Activated CD4-positive, alpha-beta memory T cell treated with anti-CD3 and anti-CD28 coated beads for 36 hours (primary cell): Measurements from ENCODE around the gene SGMS1. TPM values are rescaled to one million over a fixed set of nuclear protein-coding genes. Genes with fewer than 3 reads are reported as not detected.
A peak's percentile ranks its signal among the peaks of the same experiment; 100 is the strongest.

Experiments used
- CTCF ChIA-PET: fragments of 350-600 bp; sonication (Branson Sonifier 250); formaldehyde crosslinking; loops from one replicate; lab custom pipeline; 2021; ENCODE audit warnings: antibody characterized with exemption, inconsistent platforms; lab: Charles Lee
- POLR2A ChIA-PET: fragments of 350-600 bp; sonication (Branson Sonifier 250); formaldehyde crosslinking; loops from one replicate; lab custom pipeline; 2021; ENCODE audit warnings: antibody characterized with exemption; lab: Charles Lee
- DNase-seq: peaks from one replicate; pipeline ENCODE4 v3.0.0-alpha.2; 2020
- H3K27ac Mint-ChIP-seq: one replicate; pipeline ENCODE4 v1.8.0; 2021; ENCODE audit warnings: mixed read lengths
- H3K27me3 Mint-ChIP-seq: one replicate; pipeline ENCODE4 v1.8.0; 2021; ENCODE audit warnings: mixed read lengths
- H3K36me3 Mint-ChIP-seq: one replicate; pipeline ENCODE4 v1.8.0; 2021; ENCODE audit warnings: mixed read lengths
- H3K4me1 Mint-ChIP-seq: one replicate; pipeline ENCODE4 v1.8.0; 2021; ENCODE audit warnings: low read depth, mixed read lengths
- H3K4me3 Mint-ChIP-seq: one replicate; pipeline ENCODE4 v1.8.0; 2021; ENCODE audit warnings: mild to moderate bottlenecking, mixed read lengths
- H3K9me3 Mint-ChIP-seq: one replicate; pipeline ENCODE4 v1.8.0; 2021; ENCODE audit warnings: mixed read lengths
- intact Hi-C: fragments of 100-400 bp; cut with micrococcal nuclease; formaldehyde crosslinking; loops from one replicate; pipeline ENCODE4 v1.15.1; 2023
- total RNA-seq, 2 experiments: library from RNA; stranded (reverse); gene quantifications; one replicate each; pipeline ENCODE4 v1.2.3, GENCODE V29; 2021

Gene SGMS1
- total RNA-seq, 2 experiments from 2014 or later = 6.8 to 7.2 TPM

DNA sequence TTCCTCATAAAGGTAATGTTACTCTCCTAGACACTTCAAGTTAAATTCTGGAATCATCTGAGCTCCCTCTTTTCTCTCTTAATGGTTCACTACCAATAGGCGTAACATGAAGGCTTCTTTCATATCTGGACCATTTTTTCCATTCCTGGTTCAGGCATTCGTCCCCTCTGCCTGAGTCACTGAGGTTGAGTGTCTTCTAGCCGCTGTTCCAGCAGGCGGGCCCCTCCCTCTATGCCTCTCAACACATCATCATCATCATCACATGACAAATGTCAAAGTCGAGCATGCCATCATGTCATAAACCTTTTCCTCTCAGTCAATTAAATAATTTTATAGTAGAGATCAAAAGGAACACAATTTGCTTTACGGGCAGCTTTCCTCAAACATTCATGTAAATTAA is 203.6 kb downstream of the SGMS1 start:
- H3K4me3 Mint-ChIP-seq = no peak overlapping the region
- ChIA-PET POLR2A (no interaction called here), CTCF (interaction anchor here (0.7 to 1.8 kb wide), 9 partner anchors 12 to 224 kb away, joined by 3 to 15 read pairs (median 4); no protein-coding TSS in a partner anchor)
- peaks cover 2% of the 10 kb centered on the region for H3K36me3 Mint-ChIP-seq
- H3K9me3 Mint-ChIP-seq = no peaks in the 10 kb centered on the region
- peaks cover 33% of the 10 kb centered on the region for H3K4me1 Mint-ChIP-seq
- DNase-seq = no peak
- no peak overlapping the region for H3K27ac Mint-ChIP-seq
- H3K27me3 Mint-ChIP-seq = no peaks in the 10 kb centered on the region
- intact Hi-C loops = no loop called here

DNA sequence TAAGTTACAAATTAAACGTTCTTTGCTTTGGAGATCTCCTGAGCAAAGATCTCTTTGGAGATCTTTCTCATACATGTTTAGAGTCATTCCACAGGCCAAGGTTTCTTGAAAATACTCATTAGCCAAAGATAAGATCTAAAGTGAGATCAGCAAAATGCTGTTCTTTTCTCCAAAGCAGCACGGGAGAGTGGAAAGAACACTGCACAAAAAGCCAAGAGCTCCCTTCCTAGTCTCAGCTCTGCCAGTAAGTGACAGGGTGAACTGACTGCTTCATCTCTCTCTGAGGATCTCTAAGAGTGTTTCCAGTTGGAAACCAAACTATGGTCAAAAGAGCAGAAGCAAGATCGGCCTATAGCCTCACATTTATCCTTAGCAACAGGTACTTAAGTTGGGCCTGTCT is 204.0 kb downstream of the SGMS1 start:
- no peak for DNase-seq
- H3K27ac Mint-ChIP-seq = no peak overlapping the region
- H3K36me3 Mint-ChIP-seq = peaks cover 1% of the 10 kb centered on the region
- H3K9me3 Mint-ChIP-seq = no peaks in the 10 kb centered on the region
- H3K4me1 Mint-ChIP-seq = peaks cover 33% of the 10 kb centered on the region
- intact Hi-C loops = no loop called here
- POLR2A ChIA-PET = no interaction called here
- no peaks in the 10 kb centered on the region for H3K27me3 Mint-ChIP-seq
- CTCF ChIA-PET = interaction anchor here (0.7 to 1.7 kb wide), 4 partner anchors 23 to 144 kb away, joined by 4 to 15 read pairs (median 6); no protein-coding TSS in a partner anchor
- no peak overlapping the region for H3K4me3 Mint-ChIP-seq

DNA sequence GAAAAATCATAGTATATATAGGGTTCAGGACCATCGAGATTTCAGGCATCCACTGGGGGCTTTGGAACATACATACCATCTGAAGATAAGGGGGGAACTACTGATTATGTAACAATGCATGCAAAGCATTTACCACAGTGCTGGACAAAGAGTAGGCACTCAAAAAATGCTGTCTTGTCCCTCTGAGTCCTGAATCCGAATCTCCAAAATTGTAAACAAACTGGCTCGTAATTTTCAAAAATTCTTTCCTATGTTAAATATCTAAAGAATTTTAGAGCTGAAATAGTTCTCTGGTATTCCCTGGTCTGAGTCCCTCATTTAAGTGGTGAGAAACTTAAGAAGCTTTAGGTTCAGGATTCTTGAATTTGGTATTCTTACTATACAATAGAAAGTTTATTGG is 204.7 kb downstream of the SGMS1 start:
- Mint-ChIP-seq H3K27me3 (no peaks in the 10 kb centered on the region), H3K4me1 (peaks cover 33% of the 10 kb centered on the region), H3K36me3 (no peaks in the 10 kb centered on the region), H3K9me3 (no peaks in the 10 kb centered on the region), H3K27ac (no peak overlapping the region), H3K4me3 (no peak overlapping the region)
- DNase-seq = no peak
- intact Hi-C loops = no loop called here
- ChIA-PET POLR2A (no interaction called here), CTCF (interaction anchor here (1.1 to 1.7 kb wide), 3 partner anchors 22 to 89 kb away, joined by 3 to 15 read pairs (median 8); no protein-coding TSS in a partner anchor)

DNA sequence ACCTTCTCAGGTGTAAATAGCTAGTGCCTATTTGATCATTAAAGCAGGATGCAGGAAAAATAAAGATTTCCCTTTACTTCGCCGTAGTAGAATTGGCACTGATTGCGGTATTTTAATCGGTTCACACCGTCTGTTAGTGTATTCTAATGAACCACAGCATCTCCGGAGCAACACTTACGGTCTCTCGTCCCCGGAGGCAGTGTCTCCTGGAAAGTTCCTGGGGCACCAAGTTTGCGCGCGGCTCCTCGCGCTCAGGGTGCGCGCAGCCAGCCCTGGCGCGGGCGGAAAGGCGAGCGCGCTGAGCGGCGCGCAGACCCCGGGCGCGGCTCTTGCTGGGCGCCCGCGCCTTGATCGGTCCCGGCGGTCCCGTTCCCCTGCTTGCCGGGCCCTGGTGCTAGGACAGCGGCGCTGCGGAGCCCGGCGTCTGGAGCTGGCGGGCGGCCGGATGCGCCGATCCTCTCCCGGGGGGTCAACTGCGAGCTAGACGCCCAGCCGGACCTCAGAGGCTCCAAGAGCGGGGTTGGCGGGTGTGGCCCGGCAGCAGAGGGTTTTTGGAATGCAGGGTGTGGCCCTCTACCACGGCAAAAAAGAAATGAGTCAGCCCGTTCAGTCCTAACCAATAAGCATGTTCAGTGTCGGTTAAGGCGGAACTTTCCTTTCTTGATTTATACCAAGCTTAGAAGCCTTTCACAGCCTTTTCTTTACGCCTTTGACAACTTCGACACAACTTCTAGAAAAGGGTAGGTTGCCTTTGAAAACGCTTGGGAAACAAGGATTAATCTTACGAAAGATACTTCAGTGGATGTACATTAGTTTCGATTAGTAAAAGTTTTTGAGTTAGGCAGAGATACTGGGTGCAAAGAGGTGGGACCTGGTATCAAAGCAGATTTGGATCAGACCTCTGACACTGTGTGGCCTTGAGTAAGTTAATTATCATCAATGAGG is 205.6 kb downstream of the SGMS1 start:
- peak; percentile 62 for DNase-seq
- Mint-ChIP-seq H3K9me3 (no peaks in the 10 kb centered on the region), H3K36me3 (no peaks in the 10 kb centered on the region), H3K4me3 (peak overlapping the region; percentile 80), H3K4me1 (peaks cover 32% of the 10 kb centered on the region), H3K27ac (no peak overlapping the region), H3K27me3 (no peaks in the 10 kb centered on the region)
- POLR2A ChIA-PET = no interaction called here
- intact Hi-C loops = loop anchor here (1.0 kb wide), 2 partner anchors 14 to 21 kb away; no protein-coding TSS in a partner anchor
- CTCF ChIA-PET = interaction anchor here (1.0 to 1.9 kb wide), 3 partner anchors 21 to 90 kb away, joined by 3 to 8 read pairs (median 5); no protein-coding TSS in a partner anchor

DNA sequence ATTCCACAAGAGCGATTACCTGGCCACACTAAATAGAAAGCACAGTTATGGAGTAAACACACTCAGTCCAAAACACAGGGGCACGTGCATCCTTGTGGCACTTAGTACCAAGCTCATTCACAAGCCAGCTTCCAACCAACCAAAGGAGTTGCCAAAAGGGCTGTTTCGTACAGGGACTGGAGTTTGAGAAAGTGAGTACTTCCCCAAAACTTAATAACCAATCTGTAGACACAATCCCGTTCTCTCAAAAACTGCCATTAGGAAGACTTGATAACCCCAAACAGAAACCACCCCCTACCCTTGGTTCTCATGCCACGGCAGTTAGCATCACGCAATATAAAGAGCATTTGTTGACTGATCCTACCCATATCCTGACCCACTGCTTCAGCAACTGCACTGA is 206.3 kb downstream of the SGMS1 start:
- POLR2A ChIA-PET = no interaction called here
- intact Hi-C loops = no loop called here
- no peak for DNase-seq
- peaks cover 29% of the 10 kb centered on the region for H3K4me1 Mint-ChIP-seq
- H3K27me3 Mint-ChIP-seq = no peaks in the 10 kb centered on the region
- no peak overlapping the region for H3K27ac Mint-ChIP-seq
- H3K9me3 Mint-ChIP-seq = no peaks in the 10 kb centered on the region
- CTCF ChIA-PET = interaction anchor here (1.4 to 1.9 kb wide), 2 partner anchors 15 to 21 kb away, joined by 6 to 8 read pairs; no protein-coding TSS in a partner anchor
- no peaks in the 10 kb centered on the region for H3K36me3 Mint-ChIP-seq
- H3K4me3 Mint-ChIP-seq = peak overlapping the region; percentile 80

DNA sequence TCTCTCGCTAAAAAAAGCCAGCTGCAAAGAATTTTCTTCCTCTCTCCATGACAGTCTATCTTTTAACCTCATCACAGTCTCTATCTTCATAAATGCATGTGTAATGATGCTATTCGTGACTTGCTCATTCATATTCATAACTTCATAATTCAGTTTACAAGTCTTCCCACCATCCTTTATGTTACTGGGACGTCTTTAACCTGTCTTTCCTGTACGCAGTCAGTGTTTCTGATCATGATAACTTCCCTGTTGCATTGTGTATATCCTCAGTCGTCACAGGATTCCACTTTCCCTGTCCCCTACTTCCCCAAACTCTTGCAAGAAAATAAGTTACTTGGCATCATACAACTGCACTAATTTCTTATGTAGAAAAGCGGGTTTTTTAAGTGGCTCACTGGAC is 206.9 kb downstream of the SGMS1 start:
- CTCF ChIA-PET = interaction anchor here (1.4 to 1.9 kb wide), 2 partner anchors 14 to 20 kb away, joined by 6 to 8 read pairs; no protein-coding TSS in a partner anchor
- H3K27ac Mint-ChIP-seq = no peak overlapping the region
- DNase-seq = no peak
- intact Hi-C loops = no loop called here
- H3K9me3 Mint-ChIP-seq = no peaks in the 10 kb centered on the region
- H3K4me1 Mint-ChIP-seq = peaks cover 28% of the 10 kb centered on the region
- POLR2A ChIA-PET = no interaction called here
- H3K4me3 Mint-ChIP-seq = no peak overlapping the region
- no peaks in the 10 kb centered on the region for H3K27me3 Mint-ChIP-seq
- no peaks in the 10 kb centered on the region for H3K36me3 Mint-ChIP-seq

DNA sequence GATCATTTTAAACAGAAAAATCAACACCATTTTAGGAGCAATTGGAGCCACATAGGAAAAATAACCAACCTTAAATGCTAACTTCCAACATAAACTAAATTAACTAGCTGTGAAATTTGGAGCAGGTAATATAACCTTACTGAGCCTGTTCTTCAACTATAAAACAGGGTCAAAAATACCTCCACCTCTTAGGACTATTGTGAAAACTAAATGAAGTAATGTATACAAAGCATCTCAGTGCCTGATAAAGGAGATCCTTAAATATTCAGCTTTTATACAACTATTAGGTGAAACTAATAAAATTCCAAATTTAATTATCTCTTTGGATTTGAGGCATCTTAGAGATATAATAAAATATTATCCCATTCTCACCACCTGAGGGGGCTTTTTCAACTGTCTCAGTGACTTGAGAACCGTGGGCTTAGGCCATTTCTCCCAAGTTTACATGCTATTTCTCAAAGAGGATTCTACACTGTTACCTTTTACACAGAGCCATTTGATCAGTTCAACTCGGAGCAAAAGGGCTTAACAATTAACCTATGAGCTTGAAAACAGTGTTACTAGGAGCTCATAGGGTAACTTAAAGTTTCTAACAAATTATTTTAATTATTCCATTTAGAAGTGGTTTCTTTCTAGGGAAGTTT is 207.5 kb downstream of the SGMS1 start:
- intact Hi-C loops = no loop called here
- Mint-ChIP-seq H3K36me3 (no peaks in the 10 kb centered on the region), H3K4me3 (no peak overlapping the region)

DNA sequence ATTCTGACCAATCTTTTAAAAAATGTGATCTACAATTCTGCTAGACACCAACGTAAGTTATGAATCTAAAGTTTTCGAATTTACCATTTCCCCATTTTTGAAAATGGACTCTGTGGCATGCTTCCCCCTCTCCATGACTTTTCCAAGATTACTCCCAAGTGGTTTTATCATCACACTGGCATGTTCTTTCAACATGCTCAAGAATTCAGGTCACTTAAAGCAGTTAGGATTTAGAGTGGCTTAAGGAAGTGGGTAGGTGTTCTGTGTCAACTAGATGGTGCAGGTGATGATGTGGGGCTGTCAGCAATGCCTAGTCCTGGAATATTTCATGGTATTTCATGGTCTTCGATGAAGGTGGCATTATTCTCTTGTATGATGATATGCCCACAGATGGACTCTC is 208.5 kb downstream of the SGMS1 start:
- H3K36me3 Mint-ChIP-seq = no peaks in the 10 kb centered on the region
- peaks cover 20% of the 10 kb centered on the region for H3K4me1 Mint-ChIP-seq
- H3K9me3 Mint-ChIP-seq = no peaks in the 10 kb centered on the region
- no peak overlapping the region for H3K4me3 Mint-ChIP-seq
- CTCF ChIA-PET = no interaction called here
- intact Hi-C loops = no loop called here
- H3K27ac Mint-ChIP-seq = no peak overlapping the region
- no peaks in the 10 kb centered on the region for H3K27me3 Mint-ChIP-seq
- POLR2A ChIA-PET = interaction anchor here (0.6 kb wide), 1 partner anchor 23 kb away, joined by 4 read pairs; no protein-coding TSS in a partner anchor
- no peak for DNase-seq

More for the DNA sequence above, 207.5 kb downstream of the SGMS1 start:
- POLR2A ChIA-PET = no interaction called here
- H3K27ac Mint-ChIP-seq = no peak overlapping the region
- DNase-seq = no peak
- H3K4me1 Mint-ChIP-seq = peaks cover 27% of the 10 kb centered on the region
- no peaks in the 10 kb centered on the region for H3K9me3 Mint-ChIP-seq
- CTCF ChIA-PET = interaction anchor here (1.4 kb wide), 1 partner anchor 14 kb away, joined by 6 read pairs; no protein-coding TSS in a partner anchor
- H3K27me3 Mint-ChIP-seq = no peaks in the 10 kb centered on the region

DNA sequence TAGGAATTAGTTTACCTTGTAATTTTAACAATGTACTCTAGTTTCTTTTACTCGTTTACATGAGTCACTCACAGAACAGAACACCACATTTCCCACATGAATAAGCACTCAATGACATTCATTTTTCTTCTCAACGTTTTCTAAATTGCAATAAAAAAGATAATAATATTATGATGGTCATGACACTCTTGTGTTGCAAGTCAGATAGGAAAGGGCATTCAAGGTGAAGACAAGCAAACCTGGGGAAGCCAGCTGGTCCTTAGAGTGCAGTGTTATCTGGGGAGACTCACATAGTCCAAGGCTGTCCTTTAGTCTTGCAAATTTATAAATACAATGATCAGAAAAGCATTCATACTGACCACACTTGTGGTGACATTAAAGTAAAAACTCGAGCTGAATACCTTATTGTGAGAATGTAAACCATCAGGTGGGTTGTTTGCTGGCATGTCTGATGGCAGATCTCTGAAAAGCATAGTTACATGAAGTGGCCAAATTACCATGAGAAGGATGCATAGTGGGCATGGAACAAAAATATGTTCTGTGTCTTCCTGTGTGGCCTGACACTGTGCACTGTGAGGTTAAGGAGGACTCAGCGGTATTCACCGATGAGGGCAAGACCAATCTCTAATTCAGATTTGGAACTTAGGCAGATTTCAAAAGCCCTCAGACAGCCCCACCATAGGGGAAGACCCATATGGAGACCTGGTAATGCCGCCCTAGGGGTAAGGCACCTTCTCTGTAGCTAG is 213.5 kb downstream of the SGMS1 start:
- ChIA-PET POLR2A (no interaction called here), CTCF (no interaction called here)
- no peak for DNase-seq
- Mint-ChIP-seq H3K27me3 (no peaks in the 10 kb centered on the region), H3K9me3 (peaks cover 11% of the 10 kb centered on the region), H3K4me1 (peaks cover 10% of the 10 kb centered on the region), H3K4me3 (no peak overlapping the region), H3K36me3 (peaks cover 7% of the 10 kb centered on the region), H3K27ac (no peak overlapping the region)
- intact Hi-C loops = no loop called here

DNA sequence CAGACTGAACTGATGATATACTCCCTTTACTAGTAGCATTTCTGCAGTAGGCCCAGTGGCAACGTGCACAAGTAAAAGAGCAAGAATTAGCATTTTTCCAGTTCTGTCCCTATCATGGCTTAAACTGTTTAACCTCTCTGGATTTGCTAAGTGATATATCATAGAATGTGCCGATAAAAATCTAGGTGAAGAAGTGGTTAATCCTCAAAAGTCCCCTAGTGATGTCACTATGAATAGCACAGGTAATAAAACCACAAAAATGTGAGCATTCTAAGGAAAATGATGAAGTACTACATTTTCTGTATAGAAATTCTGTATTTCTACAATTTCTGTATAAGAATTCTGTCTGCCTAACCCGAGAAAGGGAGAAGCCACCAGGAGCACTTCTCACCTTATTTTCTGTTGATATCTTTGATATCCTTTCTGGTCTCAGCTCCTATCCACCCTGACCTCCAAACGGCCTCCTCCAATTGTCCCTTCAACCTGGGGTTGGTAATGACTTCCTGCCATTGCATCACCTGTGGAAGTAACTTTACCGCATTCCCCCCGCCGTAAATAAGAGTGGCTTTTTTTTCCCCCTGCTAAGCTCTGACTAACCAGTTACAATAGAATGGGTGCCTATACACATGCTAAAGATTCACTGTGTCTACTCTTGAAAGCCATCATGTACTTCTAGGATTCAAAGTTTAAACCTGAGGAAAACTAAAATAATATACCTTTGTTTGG is 216.5 kb downstream of the SGMS1 start:
- peaks cover 10% of the 10 kb centered on the region for H3K4me1 Mint-ChIP-seq
- intact Hi-C loops = no loop called here
- H3K9me3 Mint-ChIP-seq = peaks cover 11% of the 10 kb centered on the region
- H3K36me3 Mint-ChIP-seq = peaks cover 14% of the 10 kb centered on the region
- no peaks in the 10 kb centered on the region for H3K27me3 Mint-ChIP-seq
- H3K27ac Mint-ChIP-seq = no peak overlapping the region
- ChIA-PET CTCF (interaction anchor here (1.1 kb wide), 1 partner anchor 14 kb away, joined by 4 read pairs; no protein-coding TSS in a partner anchor), POLR2A (no interaction called here)
- H3K4me3 Mint-ChIP-seq = no peak overlapping the region
- no peak for DNase-seq

DNA sequence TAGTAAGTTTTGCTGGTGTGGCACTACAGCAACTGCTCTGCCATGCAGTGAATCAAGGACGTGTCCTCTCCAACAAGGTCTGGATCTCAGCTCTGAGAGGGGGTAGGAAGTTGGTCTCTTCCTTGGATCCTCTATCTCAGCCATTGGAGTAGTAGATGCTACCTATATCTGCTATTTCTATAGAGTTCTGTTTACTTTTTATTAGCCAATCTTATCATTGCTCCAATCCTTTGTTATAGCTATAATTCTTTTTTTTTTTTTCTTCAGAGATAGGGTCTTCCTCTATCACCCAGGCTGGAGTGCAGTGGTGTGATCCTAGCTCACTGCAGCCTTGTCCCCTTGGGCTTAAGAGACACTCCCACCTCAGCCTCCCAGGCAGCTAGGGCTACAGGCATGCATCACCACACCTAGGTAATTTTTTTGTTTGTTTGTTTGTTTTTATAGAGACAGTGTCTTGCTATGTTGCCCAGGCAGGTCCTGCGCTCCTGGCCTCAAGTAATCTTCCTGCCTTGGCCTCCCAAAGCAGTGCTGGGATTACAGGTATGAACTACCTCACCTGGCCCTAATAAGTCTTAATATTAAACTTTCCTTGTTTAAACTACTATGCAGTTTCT is 217.2 kb downstream of the SGMS1 start:
- no peaks in the 10 kb centered on the region for H3K27me3 Mint-ChIP-seq
- no peak overlapping the region for H3K4me3 Mint-ChIP-seq
- H3K9me3 Mint-ChIP-seq = peaks cover 11% of the 10 kb centered on the region
- peaks cover 14% of the 10 kb centered on the region for H3K36me3 Mint-ChIP-seq
- H3K27ac Mint-ChIP-seq = no peak overlapping the region
- intact Hi-C loops = no loop called here
- DNase-seq = no peak
- peaks cover 10% of the 10 kb centered on the region for H3K4me1 Mint-ChIP-seq
- POLR2A ChIA-PET = no interaction called here
- CTCF ChIA-PET = no interaction called here
